ENCODE data around the gene CALR.
"Not testable (repeated sequence)": the region's sequence is repeated elsewhere in the genome, so short reads cannot be mapped to it uniquely, and the experiment has no call there.

Gene CALR

DNA sequence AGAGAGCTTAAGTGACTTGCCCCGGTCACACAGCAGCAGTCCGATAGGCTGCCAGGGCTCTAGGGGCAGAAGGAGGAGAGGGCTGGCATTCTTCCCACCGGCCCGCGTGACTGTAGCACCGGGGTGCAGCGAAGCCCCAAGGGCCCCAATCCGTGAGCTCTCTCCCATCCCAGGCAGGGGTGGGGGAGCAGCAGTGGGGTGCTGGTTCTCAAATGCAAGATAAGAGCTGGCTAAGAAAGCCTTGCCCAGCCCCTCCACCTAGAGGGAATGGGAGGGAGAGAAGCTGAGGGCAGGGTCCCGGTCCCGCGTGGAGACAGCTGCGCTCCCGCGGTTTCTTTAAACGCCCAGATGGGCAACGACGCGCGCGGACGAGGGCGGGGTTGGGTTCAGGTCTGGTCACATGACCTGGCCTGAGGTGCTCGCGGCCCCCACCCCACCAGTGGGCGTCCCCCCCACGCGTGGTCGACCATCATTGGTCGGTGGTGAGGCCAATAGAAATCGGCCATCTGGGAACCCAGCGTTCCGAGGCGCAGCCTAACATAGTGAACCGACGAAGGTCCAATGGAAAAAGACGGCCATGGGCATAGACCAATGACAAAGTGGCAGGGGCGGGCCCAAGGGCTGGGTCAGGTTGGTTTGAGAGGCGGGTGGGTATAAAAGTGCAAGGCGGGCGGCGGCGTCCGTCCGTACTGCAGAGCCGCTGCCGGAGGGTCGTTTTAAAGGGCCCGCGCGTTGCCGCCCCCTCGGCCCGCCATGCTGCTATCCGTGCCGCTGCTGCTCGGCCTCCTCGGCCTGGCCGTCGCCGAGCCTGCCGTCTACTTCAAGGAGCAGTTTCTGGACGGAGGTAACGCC lies at the start of gene CALR:
CALR (plus strand) TSS at position 683 of the 852 bp plus-strand sequence; CDS start at position 754, 71 bp downstream.
- DNase-seq: peak; percentile 98

DNA sequence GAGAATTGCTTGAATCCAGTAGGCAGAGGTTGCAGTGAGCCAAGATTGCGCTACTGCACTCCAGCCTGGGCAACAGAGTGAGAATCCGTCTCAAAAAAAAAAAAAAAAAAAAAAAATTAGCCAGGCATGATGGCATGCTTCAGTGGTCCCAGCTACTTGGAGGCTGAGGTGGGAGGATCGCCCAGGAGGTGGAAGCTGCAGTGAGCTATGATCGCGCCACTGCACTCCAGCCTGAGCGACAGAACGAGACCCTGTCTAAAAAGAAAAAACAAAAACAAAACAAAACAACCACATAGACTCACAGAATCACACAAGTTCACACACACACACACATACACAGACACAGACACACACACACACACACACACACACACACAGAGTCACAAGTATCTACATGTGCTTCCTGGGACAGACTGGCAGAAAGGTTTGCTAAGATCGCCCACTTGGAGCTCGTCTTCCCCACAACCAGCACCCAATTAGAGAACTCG lies 48.1 kb upstream of the CALR start:
- peak; percentile 53 for DNase-seq

DNA sequence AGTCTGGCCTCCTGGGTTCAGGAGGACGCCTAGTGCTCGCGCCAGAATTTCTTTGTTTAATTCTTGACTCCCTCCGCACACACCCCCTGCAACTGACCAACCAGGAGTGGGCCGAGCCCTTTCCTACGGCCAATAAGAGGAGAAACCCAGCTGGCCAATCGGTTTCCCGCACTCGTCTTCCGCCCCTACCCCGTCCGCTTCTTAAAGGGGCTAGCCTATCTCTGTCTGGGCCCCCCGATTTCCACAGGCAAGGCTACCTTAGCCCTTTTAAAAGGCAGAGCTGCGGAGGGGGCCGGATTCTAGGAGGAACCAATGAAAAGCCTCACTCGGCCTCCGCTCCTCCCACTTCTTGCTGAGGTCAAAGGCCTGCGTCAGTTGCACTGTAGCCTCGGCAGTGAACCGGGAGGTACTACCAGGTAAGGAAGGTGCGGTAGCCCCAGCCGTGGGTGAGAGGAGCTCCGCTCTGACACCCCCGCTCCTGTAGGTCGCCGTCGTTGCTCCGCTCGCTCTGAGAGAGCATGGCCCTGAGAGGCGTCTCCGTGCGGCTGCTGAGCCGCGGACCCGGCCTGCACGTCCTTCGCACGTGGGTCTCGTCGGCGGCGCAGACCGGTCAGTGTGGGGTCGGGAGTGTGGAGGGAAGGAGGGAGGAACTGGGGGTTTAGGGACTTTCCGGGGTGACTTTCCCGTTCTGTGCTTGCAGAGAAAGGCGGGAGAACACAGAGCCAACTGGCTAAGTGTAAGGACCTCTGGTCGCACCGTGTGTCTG lies 47.4 kb upstream of the CALR start, which contains the start of gene GCDH:
GCDH (plus strand) TSS at position 374 of the 766 bp plus-strand sequence; CDS start at position 519, 145 bp downstream.
- peak; percentile 98 for DNase-seq

DNA sequence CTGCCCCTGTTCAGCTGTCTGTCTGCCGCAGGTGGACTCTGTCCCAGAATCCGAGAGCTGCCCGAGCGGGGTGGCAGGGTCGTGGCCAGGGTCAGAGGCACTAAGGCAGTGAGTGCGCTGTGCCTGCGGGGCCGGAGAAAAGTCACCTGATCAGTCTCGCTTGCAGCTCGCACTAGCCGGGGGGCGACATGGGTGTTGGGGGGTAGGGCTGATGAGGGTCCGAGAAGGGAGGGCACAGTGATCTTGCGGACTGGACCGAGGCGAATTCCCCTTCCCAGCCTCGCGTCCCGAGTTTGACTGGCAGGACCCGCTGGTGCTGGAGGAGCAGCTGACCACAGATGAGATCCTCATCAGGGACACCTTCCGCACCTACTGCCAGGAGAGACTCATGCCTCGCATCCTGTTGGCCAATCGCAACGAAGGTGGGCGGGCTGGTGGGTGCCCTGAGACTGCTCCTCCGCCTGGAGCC lies 46.8 kb upstream of the CALR start:
- no peak for DNase-seq

DNA sequence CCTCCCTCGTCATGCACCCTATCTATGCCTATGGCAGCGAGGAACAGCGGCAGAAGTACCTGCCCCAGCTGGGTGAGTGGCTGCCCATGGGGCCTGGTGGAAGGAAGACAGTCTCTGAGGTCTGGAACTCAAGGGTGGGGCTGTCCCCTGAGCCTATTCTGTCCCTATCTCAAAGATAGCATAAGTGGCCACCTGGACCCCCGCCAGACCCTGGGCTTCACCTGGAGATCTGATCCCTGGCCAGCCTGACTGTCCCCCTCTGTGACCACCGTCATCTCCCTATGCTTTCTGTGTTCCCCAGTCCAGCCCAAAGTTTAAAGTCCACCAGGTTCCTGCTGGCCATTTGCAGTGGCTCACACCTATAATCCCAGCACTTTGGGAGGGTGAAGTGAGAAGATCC lies 44.8 kb upstream of the CALR start:
- DNase-seq: no peak

DNA sequence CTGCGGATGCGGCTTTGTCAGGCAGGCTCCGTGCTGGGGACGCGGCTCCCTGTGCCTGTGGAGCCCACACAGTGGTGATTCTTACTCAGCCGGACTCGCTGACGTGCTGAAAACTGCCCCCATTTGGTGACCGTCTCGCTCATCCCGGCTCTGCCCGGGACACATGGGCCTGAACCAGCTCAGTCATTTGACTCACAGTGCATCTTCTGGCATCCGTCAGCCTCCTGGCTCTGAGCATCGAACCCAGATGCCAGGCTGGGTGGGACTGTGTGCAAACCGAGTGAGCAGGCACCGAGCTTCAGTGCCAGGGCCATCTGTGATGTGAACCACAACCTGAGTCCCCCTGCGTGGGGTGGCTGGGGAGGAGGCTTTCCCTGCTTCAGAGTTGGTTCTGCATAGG lies 41.9 kb upstream of the CALR start:
- DNase-seq: no peak

DNA sequence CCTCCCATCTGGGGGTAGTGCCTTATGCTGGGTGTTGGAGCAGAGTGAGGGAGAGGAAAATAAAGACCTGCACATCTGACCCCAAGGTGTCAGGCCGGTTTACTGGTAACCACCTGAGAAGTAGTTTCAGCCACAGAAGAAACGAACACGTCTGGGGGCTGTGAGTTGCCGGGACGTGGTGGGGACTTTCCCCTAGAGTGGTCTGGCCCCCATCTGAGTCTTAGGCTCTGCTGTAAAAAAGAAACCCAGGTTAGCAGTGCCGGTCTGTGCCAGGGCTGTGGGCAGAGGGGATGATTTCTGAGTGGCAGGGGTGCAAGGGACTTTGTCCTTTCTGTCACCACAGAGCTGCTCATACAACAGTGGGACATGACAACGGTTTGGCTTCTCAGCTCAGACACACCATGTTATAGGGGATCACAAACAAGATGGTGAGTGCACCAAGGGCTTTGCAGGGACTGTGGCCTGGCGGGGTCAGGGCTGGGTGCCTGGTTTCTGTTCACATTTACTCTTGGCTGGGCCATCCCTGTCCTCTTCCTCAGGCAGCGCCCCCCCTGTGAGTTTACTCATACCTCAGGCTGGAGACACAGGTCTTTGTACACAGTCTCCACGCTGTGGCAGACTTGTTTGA lies 38.4 kb upstream of the CALR start:
- DNase-seq: no peak

DNA sequence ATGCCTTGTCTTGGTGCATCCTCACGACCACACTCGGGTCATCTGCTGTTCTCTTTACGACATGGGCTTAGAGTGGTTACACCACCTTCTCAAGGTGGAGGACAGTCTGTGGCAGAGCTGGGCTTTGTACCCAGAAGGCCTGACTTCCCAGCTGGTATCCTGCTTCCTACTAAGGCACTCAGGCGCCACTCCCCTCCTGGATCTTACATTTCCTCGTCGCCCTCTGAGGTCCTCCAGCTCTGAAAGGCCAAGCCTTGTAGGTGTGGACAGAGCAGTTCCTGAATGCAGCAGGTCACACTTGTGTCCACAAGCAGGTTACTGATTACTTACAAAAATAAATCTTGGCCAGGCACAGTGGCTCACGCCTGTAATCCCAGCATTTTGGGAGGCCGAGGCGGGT lies 31.2 kb upstream of the CALR start:
- DNase-seq: no peak

DNA sequence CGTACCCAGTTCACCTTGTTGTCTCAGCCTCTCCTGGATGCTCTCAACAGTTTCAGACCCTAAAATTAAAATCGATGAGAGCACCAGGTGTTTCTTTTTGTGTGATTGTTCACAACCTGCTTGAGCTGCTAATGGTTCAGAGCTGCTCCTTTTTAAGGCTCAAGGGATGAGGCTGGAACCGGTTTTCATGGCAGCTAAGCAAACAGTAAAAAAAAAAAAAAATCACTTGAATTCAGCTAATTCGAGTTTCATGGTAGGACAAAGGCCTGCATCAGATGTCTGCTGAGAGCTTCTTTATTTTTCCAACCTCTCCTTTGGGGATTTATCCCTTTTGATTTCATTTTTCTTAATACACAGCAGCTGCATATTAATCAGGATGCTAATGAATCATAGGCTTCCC lies 25.8 kb upstream of the CALR start:
- peak; percentile 70 for DNase-seq

DNA sequence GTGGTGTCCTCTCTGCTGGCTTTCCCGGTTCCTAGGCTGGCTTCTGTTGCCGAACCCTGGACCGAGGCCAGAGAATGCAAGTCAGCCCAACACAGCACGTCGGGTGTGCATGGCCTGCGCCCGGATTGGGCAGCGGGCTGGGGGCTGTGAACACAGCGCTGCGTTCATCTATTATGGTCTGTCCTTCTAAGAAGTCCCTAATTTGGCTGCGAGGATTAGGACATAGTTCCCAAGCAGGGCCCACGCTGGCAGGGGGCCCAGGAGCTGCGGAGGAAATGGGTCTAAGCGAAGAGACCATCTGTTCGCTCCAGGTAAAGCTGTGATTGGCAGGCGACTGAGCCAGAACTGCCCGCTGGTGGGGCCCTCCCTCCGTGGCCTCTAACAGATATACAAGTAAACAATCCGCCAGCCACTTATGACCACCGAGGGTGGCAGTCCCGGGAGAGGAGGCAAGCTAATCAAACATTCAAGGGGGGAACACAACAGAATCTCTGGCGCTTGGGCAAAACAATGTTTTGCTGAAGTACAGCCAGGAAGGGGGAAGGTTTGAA lies 25.3 kb upstream of the CALR start:
- DNase-seq: peak; percentile 96

DNA sequence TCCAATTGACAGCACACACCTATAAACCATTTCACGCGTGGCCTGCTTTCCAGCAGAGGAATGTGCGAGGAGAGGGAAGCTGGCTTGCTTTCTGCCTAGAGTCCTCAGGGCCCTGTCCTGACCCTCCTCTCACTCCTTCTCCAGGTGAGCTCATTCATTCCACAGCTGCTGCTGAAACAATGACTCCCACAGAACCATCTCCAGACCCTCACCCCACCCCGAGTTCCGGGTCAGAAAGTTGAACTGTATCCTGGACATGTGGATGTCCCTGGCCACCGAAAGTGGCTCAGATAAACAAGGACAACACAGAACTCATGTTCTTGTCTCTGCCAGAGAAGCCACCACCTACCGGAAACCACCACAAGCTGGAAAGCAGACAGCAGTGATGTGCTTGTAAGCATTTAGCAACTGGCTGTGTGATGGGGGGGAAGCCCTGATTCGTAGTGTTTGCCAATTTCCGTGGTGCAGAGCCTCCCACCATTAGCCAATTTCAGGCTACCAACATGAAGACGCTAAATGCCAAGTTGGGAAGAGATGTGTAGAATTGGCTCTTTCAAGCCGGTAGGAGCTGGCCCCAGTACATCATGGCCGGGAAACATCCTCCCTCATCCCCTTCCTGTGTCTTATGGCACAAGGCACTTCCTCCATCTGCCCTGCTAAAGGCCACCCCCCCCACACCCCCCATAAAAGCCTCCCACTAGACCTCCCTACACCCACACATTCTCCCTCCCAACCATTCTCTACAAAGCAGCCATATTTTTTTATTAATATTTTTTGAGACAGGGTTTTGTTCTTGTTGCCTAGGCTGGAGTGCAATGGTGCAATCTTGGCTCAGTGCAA lies 24.3 kb upstream of the CALR start:
- no peak for DNase-seq

DNA sequence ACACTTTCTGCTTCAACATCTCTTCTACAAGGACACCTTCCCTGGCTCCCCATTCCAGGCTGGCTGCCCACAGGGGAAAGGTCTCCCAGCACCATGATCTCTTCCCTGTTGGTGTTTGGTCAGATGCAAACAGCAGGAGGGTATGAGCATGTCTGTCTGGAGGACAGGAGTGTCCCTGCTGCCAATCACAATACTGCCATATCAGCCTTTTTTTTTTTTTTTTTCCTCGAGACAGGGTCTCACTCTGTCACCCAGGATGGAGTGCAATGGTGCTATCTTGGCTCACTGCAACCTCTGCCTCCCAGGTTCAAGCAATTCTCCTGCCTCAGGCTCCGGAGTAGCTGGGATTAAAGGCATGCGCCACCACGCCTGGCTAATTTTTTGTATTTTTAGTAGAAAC lies 22.5 kb upstream of the CALR start:
- not testable (repeated sequence) for DNase-seq

DNA sequence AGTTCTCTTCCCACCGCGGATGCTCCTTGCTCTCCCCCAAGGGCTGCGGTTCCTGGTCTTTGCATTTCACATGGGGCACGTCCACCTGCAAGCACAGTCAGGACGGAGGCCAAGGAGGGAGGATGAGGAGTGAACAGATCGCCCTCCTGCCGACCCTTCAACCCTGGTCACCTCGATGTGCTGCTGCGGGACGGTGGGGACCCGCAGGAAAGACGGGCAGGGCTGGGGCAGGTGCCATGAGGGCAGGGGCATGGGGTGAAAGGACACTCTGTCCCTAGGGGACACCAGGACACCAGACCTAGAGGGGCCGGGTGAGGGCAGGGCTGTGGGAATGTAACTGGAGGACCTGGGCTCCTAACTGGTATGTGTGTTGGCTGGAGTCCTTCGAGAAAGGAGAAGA lies 20.2 kb upstream of the CALR start:
- DNase-seq: no peak

DNA sequence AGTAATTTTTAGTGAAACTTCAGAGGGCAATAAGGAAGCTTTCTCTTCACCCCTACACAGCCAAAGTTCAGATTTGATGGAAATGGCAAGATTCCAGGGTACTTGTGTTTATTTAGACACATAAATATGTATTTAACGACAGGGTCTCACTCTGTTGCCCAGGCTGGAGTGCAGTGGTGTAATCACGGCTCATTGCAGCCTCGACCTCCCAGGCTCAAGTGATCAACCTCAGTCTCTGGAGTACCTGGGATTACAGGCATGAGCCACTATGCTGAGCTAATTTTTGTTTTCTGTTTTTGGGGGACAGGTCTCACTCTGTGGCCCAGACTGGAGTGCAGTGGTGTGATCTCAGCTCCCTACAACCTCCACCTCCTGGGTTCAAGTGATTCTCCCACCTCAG lies 17.4 kb upstream of the CALR start:
- DNase-seq: no peak

DNA sequence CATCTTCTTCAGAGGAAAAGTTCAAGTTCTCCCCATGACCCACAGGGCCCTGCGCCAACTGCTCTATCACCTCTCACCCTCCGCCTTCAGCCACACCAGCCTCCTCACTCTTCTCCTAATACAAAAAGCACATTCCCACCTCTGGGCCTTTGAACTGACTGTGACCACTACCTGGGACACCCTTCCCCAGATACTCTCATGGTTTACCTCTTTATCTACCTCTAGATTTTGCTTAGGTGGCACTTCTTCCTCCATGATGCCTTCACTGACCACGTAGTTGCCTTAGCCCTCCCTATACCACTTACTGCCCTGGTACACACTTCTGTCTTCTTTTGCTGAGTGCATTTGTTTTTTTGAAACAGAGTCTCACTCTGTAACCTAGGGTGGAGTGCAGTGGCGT lies 15.4 kb upstream of the CALR start:
- DNase-seq: no peak

DNA sequence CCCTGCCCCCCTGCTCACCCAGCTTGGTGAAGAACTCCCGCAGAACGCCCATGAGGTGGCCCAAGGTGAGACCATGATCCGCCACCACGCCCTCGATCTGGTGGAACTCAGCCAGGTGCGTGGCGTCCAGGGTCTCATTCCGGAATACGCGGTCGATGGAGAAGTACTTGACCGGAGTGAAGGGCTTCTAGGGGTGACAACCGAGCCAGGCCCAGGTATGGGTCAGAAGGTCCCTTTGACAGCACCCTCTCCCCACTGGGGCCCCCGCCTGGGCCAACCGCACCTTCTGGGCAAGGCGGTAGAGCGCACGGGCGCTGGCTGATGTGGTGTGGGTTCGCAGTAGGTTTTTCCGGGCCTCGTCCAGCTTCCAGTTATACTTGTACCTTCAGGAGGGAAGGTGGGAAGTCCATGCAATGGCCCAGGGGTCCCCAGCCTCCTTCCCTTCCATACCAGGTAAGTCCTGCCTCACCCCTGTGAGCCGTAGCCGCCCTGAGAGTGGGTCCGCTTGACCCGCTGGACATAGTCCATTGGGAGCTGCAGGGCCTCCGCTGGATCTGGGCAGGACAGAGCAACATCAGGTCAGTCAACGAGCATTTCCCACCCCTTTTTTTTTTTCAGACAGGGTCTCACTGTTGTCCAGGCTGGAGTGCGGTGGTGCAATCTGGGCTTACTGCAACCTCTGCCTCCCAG lies 13.6 kb upstream of the CALR start:
- no peak for DNase-seq

DNA sequence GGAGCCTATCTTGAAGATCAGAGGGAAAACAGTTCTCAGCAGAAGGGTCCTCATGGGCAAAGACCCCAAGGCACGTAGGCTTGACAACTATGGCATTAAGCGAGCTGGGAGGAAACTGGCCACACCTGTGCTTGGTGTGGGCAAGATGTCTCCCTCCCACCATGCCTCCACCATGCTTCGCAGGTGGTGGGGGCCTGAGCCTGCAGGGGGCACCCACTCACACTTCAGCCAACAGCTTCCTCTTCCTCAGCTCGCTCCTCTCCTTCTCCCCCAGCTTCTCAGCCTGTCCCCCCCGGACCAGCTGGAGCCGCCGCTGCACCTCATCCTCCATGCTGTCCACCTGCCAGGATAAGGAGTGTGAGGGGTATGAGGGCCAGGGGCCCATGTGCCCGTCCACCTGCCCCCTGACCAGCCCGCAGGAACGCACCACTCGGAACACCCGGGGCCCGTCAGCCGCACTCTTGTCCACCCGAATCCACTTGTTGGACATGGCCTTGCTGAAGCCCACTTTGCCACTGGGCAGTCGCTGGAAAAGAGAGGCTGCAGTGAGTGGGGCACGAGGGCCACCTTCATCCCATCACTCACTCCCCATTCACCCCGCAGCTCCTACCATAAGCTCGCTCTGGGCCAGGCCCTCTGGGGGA lies 8.3 kb upstream of the CALR start:
- DNase-seq: no peak

DNA sequence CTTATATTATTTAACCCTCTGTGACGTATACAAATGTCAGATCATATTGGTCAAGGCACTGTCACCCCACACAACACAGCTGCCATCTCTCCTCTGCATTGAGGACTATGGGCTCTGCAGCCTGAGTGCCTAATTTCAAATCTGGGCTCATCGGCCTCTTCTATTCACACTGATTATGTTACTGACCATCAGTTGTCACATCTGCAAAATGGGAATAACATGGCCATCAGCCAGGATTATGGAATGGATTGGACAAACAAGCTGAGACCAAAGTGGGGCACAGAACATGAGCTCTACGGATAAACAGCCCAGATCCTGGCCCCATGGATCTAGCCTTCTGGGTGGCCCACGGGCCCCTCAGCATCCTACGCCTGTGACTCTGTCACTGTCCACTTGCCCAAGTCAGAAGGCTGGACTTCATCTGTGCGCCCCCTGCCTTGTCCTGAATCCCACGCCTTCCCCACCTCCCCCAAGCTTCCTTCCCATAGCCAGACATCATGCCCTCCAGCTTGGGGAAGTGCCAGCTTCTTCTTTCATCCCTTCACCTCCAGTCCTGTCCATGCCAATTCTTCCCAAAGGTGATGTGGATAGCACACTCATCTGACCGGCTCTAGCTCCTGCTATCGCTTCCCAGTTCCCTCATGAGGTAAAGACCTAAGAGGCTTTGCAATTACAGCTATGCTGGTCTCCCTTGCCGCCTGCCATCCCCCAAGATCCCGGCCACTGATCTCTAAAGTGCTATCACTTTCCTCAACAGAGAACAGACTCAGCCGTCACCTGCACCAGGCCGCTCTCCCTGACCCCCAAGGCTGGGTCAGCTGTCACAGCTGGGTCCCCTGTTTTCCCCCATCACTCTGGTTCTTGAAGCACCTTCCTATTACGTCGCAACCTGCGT lies 5.8 kb upstream of the CALR start:
- DNase-seq: no peak

DNA sequence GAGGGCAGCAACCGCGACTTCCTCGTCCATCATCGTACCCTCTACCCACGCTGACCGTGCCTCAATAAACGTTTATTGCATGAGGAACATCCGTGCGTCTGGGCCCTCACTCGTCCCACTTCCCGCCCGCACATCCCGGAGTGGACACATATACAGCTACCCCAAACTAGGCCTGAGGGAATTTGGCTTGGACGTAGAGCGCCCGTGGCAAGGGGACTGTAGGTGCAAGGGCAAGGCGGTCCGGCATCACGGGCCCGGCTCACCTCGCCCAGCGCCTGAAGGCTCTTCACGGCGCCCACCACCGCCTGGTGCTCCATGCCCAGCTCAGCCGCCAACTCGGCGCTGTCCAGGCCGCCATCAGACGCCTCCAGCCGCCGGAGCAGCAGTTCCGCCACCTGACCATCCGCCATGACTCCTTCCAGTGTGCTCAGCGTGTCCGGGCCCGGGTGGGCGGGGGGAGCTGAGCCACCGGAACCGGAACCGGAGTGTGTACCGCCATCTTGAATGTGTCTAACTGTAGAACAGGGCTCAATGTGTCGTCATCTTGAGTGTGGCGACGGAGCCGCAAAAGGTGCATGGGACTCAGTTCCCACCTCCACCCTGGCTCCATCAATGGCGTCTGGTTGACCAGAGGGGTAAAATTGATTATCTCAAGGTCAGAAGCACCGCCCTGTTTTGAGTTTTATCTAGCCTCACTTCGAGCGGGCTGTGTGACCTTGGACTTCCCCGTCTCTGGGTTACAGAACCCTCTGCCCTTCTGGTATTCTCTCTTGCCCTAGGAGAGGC lies 4.9 kb upstream of the CALR start, which contains the start of gene FARSA:
FARSA (minus strand) TSS at position 425 of the 786 bp plus-strand sequence; CDS start at position 410, 15 bp downstream.
- peak; percentile 91 for DNase-seq
